HK-2 (cell line): ENCODE measurements around the gene SYT1.
"Not testable (repeated sequence)": the region's sequence is repeated elsewhere in the genome, so short reads cannot be mapped to it uniquely, and the experiment has no call there.

Experiments
- DNase-seq: peaks from one replicate; pipeline ENCODE4 v3.0.0-alpha.2; 2018; ENCODE audit not compliant: unreplicated experiment

The SYT1 gene

DNA sequence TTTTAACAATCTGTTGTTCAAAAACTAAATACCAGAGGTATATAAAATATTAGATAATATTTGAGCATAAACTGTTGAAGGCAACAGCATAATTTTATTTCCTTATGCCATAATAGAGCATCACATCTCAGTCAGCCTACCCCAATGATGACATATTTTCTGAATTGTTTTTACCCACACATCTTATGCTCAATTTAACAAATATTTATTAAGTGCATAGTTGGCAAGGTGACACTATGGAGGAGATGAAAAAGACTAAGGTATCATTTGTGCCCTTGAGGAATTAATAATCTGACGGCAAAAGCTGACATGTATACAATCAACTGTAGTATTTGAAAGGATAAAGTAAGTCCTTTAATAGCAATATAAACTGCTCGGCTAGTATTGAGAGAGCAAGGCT lies 102.4 kb downstream of the SYT1 start:
- DNase-seq = no peak

DNA sequence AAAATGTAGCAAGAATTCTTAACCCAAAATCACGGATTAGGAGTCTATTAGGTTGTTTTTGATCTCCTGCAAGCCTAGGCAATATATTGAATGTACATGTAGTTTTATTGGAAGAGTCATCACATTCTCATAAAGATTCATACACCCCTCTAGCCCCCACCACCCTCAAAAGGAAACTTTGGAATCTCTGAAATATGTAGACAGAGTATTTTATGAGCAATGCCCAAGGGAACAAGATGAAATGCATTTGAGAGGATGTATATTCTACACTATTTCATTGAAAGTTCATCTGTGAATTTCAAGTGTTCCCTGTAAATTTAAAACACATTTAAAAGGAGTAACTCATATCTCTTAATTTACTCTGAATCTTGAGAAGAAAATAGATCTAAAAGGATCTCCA lies 103.7 kb downstream of the SYT1 start:
- no peak for DNase-seq

DNA sequence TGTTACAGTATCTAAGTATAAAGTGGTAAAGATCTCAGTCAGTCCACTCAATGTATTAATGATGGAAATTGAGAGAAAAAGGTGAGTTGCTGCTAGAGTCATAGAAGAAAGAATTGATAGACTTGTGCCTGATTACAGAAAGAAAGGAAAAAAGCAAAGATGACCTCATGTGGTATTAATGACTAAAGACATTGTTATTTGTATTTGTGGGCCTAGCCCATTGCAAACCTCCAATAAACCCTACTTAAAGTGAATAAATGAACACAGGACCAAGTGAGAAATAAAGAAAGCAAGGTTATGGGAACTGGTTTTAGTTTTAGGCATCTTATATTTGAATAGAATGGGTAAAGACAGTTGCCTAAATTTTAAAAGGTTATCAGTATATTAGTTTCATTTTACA lies 105.5 kb downstream of the SYT1 start:
- DNase-seq = no peak

DNA sequence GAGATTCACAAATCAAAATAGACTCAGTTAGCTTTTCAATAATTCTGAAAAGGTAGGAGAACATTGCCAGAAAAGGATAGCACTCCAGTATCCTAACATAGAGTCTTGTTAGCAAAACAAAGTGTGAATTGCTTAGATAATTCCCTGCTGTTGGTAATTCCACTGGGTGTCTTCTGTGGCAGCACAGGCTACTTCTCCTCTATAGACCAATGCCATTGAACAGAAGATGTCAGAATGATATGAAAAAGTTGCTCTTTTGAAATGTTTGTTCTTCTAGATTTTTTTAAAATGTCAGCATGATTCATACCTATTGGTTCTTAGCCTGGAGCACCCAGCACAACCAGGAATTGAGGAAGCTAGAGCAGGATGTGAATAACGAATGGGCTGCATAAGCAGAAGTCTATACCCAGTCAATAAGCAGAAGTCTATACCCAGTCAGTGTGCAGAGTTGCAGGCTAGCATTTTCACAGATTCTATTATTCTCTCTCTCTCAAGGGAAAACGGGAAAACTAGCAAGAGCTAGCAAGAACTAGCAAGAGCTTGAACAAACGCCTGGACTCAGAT lies 112.8 kb downstream of the SYT1 start:
- DNase-seq = no peak

DNA sequence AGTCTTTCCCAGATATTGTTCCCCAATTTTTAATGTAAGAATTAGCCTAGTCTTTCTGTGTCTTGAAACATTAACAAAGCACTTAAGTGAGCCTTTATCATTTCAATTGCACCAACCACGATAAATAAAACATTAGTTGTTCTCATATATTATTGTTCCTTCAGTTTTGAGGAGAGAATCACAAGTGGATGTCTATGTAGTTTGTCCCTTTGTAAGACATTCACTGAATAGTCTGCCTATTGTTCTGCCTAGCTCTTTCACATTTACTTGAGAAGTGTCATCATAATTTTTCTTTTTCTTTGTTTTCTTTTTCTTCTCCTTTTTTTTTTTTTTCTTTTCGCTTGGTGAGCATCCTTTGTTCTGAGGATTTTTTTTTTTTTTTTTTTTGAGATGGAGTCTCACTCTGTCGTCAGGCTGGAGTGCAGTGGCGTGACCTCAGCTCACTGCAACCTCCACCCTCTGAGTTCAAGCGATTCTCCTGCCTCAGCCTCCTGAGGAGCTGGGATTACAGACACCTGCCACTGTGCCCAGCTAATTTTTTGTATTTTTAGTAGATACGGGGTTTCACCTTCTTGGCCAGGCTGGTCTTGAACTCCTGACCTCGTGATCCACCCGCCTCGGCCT lies 129.7 kb downstream of the SYT1 start:
- DNase-seq = no peak

DNA sequence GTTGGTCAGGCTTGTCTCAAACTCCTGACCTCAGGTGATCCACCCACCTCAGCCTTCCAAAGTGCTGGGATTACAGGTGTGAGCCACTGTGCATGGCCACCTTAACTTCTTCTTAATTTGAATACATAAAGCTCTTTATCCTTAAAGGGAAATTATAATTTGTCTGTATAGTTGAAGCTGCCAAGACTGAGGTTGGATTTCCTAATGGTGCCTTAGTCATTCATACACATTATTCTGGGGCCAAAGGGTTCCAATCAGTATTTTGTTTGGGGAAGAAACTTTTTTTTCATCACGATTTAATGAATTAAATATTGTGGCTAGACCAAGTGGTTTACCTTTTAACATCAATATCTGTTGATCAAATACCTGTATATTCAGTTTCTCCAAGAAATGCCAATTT lies 135.9 kb downstream of the SYT1 start:
- no peak for DNase-seq

DNA sequence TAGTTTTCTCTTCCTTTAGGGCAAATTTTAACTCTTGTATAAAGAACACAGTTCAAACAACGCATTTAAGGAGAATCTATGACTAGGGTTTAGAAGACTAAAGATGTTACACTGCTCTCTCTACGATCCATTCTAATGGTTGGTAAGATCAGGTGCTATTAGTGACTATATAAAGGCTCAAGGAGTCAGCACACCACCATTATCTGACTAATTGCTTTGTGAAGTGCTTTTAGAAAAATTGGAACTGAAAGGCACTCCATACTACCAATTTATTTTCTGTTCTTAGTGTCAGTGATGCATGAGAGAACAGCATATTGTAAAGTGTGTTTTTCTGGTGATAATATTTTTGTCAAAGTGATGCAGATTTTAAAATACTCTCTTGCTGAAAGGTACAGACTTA lies 136.8 kb downstream of the SYT1 start:
- DNase-seq = no peak

DNA sequence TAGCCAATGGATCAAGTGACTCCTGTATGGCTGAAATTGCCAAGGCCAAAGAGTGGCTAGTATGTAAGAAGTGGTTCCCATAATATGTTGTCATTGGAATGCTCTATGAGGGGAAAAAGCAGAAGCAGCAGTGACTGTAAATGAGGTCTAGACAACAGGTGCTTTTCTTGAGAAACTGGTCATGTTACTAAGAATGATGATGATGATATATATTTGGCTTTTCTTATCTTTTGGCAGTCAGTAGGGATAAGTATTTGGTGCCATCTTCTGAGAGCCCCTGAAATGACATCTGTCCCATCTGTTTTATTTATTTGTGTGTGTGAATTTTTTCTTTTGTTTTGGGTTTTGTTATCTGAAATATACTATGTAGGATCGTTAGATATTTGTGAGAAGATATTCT lies 141.7 kb downstream of the SYT1 start:
- DNase-seq = no peak

DNA sequence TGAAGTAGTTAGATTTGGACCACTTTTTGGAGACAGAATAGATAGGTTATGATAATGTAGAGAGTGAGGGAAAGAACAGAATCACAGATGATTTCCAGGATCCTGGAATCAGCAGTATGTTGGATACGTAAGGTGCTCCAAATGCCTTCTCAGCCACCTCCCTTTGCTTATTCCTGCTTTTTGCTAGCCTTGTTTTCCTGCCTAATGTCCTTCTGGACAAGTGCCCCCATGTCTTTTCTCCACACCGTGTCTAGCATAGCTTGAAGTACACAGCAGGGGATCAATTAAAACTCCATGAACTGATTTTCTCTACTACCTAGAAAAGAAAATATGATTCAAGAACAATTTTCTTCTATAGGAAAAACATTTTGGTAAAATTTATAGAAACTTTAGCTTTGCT lies 144.0 kb downstream of the SYT1 start:
- DNase-seq = no peak

DNA sequence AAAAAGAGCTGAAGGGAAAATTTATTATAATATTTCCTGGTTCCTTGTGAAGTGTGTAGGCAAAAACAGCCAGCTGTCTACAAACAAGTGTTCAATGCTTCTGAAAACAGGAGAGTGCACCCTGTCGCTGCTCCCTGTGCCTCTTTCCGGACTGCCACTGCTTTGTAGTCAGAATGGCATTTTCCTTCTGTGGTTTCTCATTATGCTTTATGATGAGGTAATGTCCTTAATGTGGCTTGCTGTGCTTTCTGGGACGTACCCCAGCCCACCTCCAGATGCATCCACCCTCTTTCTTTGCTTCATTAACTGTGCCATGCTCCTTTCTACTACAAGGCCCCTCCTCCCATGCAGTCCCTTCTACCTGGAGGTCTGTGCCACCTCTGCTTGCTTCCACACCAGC lies 148.1 kb downstream of the SYT1 start:
- no peak for DNase-seq

DNA sequence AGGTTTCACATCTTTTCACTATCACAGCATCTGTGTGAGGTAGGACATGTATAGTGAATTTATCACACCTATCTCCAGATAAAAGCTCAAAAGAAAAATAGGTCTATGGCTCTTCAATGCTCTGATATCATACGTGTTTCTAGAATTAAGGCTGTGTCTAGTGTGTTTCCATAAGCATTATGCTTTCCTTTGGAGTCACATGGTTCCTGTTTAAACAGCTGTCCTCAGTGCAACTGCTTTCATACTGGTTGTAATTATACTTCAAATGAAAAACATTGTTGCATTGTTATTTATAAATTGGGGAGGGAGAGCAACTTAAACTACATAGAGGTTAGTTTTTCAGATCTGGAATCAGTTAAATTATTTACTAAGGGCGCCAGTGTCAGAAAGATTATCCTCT lies 151.6 kb downstream of the SYT1 start:
- DNase-seq = no peak

DNA sequence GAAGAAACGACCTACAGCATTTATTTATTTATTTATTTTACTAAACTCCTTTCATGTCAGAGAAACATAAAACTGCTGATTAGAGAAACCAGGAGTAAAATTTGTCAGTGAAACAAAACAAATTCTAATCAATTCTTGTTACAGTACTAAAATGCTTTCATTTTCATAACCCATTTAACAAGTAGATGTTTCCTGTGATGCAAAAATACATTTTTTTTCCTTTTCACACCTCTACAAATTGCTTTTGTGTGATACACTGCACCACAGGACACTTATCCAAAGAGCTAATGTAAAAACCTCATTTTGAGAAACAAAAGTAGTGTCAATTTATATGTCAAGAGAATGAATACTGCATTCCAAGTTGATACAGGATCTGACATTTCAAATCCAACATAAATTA lies 155.1 kb downstream of the SYT1 start:
- DNase-seq = no peak

DNA sequence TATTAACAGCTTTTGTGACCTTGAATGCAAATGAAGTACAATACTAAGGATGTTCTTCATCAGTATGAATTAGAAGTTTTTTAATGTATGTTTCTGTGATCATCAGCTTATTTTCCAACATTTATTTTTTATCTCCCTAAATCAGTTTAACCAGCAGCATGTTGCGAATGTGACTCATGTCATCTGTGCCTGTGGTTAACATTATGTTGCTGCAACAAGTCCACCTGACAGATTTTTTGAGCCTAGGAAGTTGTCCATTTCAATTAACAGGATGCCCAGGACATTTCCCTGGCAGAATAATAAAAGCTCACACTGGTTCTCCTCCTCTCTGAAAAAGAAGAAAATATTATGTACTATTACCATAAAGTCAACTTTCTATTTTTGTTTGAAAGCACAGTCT lies 155.5 kb downstream of the SYT1 start:
- DNase-seq = no peak

DNA sequence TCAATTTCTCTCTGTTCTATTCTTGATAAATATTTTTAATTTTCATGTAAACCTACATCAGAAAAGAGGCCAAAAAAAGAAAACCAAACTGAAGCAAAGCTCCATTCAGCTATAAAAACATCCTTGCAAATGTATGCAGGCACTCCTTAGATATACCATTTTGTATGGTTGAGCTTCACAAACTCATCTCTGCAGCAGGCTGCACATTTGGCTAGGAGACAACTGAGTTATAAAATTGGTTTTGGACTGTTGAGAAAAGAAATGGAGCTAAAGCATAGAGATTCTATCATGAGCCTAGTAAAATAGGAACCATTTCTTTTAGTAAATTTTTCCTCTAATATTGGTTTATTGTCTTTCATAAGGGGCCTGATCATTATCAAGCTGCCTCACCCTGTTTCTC lies 156.4 kb downstream of the SYT1 start:
- no peak for DNase-seq

DNA sequence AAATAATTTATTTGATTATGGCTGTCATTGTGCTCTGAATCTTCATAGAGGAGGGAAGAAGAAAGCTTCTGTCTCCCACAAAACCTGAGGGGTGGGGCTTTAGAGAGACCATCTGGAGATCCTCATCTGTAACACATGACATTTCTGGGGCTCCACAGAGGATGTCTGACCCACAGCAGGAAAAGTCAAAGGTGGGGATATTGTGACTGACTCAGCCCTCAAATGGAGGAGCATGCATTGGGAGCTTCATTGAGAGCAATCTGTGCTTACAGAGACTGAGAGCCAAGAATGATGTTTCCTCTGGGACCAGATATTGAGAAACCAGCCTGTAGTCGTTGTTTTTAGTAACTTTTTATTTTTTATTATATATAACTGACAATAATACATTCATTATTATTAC lies 158.7 kb downstream of the SYT1 start:
- DNase-seq = no peak

DNA sequence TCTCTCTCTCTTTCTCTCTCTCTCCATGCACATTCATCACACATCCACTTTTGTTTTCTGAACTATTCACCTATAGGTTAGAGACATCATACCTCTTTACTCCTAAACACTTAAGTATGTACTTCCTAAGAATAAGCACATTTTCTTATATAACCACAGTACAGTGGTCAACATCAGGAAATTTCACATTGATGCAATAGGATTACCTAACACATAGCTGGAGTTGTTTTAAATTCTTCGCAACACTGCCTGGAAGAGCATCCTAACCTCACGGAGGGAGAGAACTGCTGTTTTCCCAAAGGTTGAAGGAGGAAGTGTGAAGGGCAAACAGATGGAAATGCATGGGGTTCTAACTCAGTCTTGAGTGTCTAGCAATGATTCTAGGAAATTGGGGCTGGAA lies 159.2 kb downstream of the SYT1 start:
- no peak for DNase-seq

DNA sequence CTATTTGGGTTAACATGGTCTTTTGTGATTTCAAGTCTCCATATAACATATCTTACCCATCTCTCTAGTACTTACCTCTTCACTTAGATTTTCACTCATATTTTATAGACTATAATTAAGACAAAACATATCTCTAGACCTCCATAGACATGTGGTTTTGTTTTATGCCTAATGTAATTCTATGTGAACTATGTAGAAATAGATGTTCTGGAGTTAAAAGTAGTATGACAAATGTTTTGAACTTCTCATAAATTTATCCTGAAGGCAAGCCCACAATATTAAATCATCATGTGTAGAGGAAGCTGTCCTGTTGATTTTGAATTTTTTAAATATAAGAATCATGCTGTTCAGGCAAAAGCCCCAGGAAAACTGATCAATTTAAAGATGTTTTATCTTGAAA lies 169.2 kb downstream of the SYT1 start:
- DNase-seq = no peak

DNA sequence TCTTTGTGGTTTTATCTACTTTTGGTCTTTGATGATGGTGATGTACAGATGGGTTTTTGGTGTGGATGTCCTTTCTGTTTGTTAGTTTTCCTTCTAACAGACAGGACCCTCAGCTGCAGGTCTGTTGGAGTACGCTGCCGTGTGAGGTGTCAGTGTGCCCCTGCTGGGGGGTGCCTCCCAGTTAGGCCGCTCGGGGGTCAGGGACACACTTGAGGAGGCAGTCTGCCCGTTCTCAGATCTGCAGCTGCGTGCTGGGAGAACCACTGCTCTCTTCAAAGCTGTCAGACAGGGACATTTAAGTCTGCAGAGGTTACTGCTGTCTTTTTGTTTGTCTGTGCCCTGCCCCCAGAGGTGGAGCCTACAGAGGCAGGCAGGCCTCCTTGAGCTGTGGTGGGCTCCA lies 180.2 kb downstream of the SYT1 start:
- DNase-seq = not testable (repeated sequence)

DNA sequence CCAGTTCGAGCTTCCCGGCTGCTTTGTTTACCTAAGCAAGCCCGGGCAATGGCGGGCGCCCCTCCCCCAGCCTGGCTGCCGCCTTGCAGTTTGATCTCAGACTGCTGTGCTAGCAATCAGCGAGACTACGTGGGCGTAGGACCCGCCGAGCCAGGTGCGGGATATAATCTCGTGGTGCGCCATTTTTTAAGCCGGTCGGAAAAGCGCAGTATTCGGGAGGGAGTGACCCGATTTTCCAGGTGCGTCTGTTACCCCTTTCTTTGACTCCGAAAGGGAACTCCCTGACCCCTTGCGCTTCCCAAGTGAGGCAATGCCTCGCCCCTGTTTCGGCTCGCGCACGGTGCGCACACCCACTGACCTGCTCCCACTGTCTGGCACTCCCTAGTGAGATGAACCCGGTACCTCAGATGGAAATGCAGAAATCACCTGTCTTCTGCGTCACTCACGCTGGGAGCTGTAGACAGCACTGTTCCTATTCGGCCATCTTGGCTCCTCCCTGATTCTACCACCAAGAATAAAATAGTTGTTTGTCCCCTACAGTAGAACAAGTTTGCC lies 180.7 kb downstream of the SYT1 start:
- not testable (repeated sequence) for DNase-seq

DNA sequence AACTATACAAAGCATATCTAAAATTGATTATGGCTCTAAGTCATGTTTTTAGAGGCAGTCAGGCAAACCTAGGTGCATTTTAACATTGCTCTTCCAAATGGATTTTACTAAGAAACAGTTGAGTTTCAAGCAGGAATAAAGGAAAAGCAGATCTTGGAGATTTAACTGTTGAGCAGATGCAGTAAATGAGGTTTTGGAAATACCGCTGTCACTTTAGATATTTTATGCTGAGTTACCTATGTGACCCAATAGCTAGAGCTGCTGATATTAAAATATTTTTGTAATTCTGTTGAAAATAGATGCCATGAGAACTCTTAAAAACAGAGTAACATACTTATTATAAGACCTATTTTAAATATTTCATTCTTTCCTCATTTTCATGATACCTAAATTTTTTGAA lies 181.4 kb downstream of the SYT1 start:
- DNase-seq = no peak

DNA sequence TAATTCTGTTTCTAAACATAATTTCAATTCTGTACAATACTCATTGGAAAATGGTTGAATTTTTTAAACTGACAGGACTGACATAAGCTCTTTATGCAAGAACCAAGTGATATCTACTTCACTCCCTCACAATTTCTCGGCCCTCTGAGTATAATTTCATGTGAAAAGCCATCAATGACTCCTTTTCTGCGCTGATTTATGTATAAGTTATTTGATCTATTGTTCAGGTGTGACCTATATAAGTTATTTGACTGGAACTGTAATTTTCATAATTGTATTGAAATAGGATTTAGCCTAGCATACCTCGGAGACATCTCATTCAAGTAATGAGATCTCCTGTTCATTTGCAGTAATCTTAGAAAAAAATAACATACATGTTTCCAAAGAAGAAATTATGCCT lies 184.4 kb downstream of the SYT1 start:
- no peak for DNase-seq

DNA sequence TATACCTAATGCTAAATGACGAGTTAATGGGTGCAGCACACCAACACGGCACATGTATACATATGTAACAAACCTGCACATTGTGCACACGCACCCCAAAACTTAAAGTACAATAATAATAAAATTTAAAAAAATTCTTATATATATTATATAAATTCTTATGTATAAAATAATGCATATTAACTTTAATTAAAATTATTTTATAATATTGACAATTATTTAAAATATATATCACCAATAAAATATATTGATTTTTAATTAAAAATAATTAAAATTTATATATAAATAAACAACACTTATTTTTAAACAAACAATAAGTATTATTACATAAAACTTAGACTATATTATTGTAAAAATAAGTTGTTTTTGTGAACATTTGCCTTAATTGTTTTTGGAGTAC lies 188.8 kb downstream of the SYT1 start:
- no peak for DNase-seq

DNA sequence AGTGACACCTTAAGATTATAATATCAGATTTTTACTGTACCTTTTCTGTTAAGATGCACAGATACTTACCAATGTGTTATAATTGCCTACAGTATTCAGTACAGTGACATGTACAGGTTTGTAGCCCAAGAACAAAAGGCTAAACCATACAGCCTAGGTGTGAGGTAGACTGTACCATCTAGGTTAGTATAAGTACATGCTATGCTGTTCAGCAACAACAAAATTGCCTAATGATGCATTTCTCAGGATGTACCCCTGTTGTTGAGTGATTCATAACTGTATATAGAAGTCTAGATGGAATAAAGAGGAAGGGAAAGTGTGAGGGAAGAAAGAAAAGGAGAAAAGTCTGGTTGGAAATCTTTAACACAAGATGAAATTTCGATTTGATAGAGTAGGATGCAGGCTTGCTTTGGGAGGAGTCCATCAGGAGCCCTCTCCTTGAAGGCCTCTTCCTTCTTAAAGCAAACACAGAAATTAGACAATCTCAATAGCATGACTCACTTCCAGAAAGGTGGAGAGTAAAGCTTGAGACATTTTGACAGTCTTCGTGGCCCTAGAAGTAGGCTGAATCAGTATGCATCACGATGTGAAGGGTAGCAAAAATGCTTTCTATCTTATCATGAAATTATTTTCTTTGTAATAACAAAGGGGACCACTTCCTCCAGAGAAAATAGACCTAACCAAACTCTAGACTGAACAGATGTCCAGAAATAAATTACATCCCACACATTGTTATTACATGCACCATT lies 191.5 kb downstream of the SYT1 start:
- DNase-seq = no peak
